GM21360 (cell line): ENCODE measurements around the gene C1QTNF9B.
"Not testable (repeated sequence)": the region's sequence is repeated elsewhere in the genome, so short reads cannot be mapped to it uniquely, and the experiment has no call there.

Experiments
- ATAC-seq: cut with Tn5 transposase; IDR thresholded peaks from one replicate; pipeline ENCODE4 v1.9.1; 2021; ENCODE audit warnings: mild to moderate bottlenecking, moderate library complexity; ENCODE audit not compliant: unreplicated experiment

The C1QTNF9B gene

GRCh38 chr13:23898101-23898500 is 799 bp upstream of the C1QTNF9B start:
- ATAC-seq, result no peak

GRCh38 chr13:23894746-23895145 is 2.6 kb downstream of the C1QTNF9B start:
- not testable (repeated sequence) for ATAC-seq

DNA sequence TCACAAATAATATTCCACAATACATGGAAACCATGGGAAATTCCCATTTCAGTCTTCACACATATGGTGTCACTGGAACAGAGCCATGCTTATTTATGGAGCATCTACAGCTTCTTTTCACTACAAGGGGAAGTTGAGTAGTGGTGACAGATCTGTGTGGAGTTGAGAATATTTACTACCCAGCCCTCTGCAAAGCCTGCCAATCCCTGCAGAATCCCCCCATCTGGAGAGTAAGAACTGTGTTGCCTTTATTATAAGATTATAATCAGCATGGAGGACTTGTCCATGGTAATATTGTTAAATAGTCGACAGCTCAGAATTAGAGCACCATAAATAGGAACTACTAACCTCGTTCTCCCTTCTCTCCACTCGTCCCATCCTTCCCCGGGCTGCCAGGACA is 3.5 kb downstream of the C1QTNF9B start:
- not testable (repeated sequence) for ATAC-seq

- peak; percentile 9 for ATAC-seq
Measured at GRCh38 chr13:23889615-23890607, 7.4 kb downstream of the C1QTNF9B start.

DNA sequence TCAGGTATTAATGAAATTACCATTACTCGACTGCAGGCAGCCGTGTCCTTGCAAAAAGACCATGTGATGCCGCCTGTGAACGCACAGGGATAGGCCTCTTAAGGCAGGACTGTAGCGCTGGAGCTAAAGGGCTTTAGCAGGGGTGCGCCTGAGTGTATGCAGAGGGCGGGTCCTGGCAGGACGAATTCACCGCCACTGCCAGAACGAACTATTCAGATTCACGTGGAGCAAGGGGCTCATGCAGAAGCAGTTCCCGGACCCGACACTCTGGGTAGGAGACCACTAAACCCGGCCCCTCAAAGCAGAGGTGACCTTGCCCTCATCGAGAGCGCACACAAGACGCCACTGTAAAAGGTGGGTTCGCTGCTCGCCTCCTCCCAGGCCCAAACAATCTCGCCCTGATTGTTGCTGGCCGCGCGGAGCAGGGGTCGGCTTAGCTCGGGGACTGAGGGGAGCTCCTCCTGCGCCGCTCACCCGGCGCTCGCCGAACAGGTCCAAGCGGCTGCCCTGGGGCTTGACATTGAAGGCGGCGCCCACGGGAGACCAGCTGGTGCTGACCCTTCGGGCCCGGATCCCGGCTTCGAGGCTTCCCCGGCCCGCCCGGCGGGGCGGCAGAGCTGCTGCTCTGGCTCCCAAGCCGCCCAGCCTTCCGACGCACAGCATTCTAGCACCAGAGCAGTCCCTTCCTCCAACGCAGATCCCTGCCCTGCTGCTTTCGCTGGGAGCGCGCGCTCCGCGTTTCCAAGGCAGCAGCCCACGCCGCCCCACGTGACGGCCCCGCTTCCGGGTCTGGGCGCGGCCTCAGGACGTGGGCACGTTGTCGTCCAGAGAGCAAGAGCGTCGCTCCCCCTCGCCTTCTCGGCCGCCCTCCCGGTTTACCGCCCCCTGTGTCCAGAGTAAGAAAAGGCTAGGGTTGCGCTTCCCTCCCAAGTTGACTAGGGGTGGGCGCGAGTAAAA is 8.4 kb downstream of the C1QTNF9B start, which contains the start of gene MIPEP:
Gene MIPEP (minus strand): TSS at position 743 of the 957 bp plus-strand sequence. CDS start 80 bp downstream, at position 663.
- peak; percentile 94 for ATAC-seq

GRCh38 chr13:23884361-23884760 is 12.9 kb downstream of the C1QTNF9B start:
- ATAC-seq, result not testable (repeated sequence)

GRCh38 chr13:23883255-23883654 is 14.0 kb downstream of the C1QTNF9B start:
- no peak for ATAC-seq

DNA sequence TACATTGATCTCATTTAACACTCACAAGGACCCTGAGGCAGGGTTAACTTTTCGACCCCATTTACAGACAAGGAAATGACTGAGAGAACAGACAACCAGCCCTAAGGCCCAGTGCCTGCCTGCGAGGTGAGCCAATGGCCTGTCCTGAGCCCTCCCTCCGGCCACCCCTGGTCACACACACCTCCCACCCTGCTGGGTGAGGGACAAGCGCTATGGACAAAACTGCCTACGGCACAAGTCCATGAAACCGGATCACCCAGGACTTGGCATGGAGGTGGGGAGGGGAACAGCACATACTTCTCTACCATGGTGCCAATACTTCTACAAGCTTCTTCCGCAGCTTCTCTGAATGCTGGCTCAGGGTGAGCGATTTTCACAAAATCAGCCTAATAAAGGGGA is 15.9 kb downstream of the C1QTNF9B start:
- not testable (repeated sequence) for ATAC-seq

DNA sequence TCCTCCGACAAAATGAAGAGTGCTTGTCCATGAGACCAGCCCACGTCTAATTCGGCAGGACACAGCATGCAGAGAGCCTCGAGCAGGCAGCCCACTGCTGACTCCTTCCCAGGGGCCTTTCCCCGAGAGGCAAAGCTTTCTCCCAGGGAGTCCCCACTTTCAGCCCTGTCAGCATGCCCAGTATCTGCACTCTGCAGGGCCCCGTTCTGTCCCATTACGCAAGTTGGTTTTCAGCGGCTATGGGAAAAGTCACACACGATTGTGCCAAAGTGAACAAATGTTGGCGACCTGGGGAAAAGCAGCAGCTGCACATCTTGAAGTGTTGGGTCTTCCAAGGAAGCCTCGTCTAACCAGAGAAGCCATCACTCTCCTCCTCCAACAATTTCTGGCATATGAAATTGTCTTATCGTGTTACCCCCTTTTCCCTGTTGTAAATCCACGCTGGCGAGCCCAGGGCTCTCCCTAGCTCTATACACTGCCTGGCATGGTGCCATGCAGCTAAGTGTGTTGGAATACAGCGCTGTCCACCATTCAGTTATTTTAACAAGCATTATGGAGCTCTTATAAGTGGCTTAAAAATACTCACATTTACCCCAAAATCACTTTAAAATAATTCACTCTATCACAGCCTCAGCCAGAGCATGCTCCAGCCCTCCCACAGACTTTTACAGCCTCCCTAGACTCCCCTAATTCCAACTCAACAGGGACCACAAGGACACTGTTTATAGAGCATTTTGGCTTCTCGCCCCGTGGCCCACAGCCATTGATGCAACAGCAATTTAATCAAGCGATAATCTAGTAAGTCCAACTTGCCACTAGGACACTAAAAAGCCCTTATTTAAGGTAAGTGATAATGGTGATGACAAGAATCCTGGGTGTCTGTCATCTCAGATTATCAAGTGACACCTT is 16.6 kb downstream of the C1QTNF9B start:
- not testable (repeated sequence) for ATAC-seq

- ATAC-seq, result no peak
Measured at GRCh38 chr13:23877286-23877685, 20.0 kb downstream of the C1QTNF9B start.

GRCh38 chr13:23876265-23876664 is 21.0 kb downstream of the C1QTNF9B start:
- ATAC-seq, result no peak

GRCh38 chr13:23871616-23872220 is 25.6 kb downstream of the C1QTNF9B start:
- no peak for ATAC-seq

- ATAC-seq, result no peak
Measured at GRCh38 chr13:23870356-23871140, 26.8 kb downstream of the C1QTNF9B start.

DNA sequence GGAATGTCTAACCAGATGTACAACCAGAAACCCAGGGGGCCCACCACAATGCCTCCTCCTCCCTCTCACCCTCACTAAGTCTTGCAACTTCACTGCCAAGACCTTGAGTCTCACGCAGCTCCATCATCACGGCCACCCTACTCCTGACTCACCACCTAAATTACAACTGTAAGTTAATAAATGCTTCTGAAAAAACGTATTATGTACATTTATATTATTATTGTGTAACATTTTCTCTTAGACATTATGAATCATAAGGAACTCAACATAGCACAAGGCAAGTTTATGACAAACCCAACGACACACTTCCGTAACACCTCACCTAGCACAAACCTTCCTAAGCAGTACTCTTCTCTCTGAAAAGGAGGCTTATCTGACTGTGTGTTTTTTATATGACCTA is 28.8 kb downstream of the C1QTNF9B start:
- ATAC-seq, result no peak

DNA sequence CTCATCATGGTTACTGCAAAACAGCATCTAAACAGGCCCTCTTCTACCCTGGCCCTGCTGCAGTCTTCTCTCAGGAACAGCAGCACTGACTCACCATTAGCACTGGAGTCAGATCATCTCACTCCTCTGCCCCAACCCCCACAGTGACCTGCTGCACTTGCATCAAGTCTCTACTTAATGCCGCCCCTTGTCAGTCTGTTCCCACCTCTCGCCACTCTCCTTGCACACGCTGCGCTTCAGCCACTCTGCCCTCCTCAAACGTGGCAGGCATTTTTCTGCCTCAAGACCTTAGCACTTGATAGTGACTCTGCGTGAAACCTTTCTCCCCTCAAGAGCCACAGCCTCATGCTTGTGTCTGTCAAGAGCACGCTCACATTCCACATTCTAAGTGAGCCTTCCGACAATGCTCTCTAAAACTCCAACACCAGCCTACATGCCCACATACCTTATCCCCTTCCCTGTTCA is 30.2 kb downstream of the C1QTNF9B start:
- no peak for ATAC-seq

GRCh38 chr13:23866420-23867026 is 30.8 kb downstream of the C1QTNF9B start:
- no peak for ATAC-seq

DNA sequence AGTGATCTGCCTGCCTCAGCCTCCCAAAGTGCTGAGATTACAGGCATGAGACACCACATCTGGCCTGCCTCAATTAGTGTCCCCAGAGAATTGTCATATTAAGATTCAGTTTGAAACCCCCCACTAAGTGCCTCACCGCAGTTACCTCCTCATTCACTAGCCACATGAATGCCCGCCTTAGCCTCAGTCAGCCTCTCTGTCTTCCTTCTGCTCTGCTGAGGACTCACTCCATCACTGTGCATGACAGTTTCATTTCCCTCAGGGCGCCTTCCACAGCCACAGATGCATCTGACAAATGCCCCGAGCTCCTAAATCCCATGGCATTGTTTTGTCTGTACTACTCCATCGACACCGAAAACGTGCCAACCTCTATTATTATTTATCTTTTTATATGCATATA is 31.4 kb downstream of the C1QTNF9B start:
- ATAC-seq, result no peak

DNA sequence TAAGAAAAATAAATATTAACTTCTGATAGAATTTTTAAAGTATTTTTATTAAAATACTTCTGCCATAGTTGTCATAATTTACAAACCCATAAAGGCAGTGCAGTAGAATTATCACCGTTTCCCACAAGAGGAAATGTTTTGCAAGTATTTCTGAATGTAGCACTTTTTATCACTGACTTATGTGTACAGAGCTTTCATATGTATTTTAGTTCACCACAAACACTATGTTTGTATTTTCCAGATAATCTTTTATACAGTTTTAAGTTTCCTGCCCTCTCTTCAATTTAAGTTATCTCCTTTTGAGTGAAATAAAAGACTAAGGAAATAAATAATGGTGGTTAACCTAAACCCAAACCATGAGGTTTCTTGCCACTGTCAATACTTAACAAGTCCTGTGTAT is 32.3 kb downstream of the C1QTNF9B start:
- ATAC-seq, result no peak
